OCI-LY1 (cell line): ENCODE measurements around the gene ULBP2.

Source experiments
- EZH2 ChIP-seq: fragments of 200-600 bp; sonication (generic), shearing (Covaris generic); IDR thresholded peaks from 2 replicates; pipeline ENCODE4 v1.8.0; 2017; ENCODE audit warnings: borderline replicate concordance, mixed run types, mild to moderate bottlenecking, antibody characterized with exemption, low read length, moderate library complexity, mixed read lengths
- TF ChIP-seq, protein P1 (sequence below): fragments of 200-600 bp; sonication (generic), shearing (Covaris generic); IDR thresholded peaks from 2 replicates; pipeline ENCODE4 v1.5.1; 2017; ENCODE audit warnings: mild to moderate bottlenecking, antibody characterized with exemption, low read length, moderate library complexity, mixed read lengths

DNA sequence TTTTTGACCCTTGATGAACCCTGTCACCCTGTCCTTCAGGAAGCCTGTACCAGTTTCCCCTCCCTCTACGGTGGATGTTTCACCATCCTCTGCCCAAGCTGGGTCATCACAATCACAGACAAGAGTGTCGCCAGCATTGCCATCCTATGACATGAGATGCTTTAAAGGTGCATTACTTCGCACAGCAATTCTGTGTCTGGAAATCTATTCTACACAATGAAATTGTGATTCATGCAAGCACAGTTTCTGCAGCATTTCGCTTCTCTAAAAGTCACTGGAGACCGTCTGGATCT, 2.5 kb upstream of the ULBP2 start:
- TF ChIP-seq, protein P1, sequence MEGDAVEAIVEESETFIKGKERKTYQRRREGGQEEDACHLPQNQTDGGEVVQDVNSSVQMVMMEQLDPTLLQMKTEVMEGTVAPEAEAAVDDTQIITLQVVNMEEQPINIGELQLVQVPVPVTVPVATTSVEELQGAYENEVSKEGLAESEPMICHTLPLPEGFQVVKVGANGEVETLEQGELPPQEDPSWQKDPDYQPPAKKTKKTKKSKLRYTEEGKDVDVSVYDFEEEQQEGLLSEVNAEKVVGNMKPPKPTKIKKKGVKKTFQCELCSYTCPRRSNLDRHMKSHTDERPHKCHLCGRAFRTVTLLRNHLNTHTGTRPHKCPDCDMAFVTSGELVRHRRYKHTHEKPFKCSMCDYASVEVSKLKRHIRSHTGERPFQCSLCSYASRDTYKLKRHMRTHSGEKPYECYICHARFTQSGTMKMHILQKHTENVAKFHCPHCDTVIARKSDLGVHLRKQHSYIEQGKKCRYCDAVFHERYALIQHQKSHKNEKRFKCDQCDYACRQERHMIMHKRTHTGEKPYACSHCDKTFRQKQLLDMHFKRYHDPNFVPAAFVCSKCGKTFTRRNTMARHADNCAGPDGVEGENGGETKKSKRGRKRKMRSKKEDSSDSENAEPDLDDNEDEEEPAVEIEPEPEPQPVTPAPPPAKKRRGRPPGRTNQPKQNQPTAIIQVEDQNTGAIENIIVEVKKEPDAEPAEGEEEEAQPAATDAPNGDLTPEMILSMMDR: no peak
- no peak for TF ChIP-seq EZH2
